ENCODE measurements around the gene DHFR2.

GRCh38 chr3:94093151-94093550 lies 30.4 kb upstream of the DHFR2 start:
- TF ChIP-seq CTCF (IDR thresholded peaks at IDR 0.05) (no peak), POLR2A (IDR thresholded peaks at IDR 0.05) (no peak), POLR2AphosphoS5 (IDR thresholded peaks at IDR 0.05) (no peak), EP300 (IDR thresholded peaks at IDR 0.05) (no peak)

Measured in sigmoid colon (tissue), 4 donors.